Karpas-422 (cell line): ENCODE measurements around the gene HLA-G. TPM values are rescaled to one million over a fixed set of nuclear protein-coding genes. Genes with fewer than 3 reads are reported as not detected.

Experiments used
- DNase-seq: peaks from one replicate; pipeline ENCODE4 v3.0.0-alpha.2; 2015
- H2AFZ ChIP-seq: fragments of 200-600 bp; sonication (generic); 2 replicates; pipeline ENCODE4 v1.6.1; 2014; ENCODE audit warnings: antibody characterized with exemption, low read length, mixed read lengths
- H3K27ac ChIP-seq: fragments of 200-600 bp; sonication (generic); 2 replicates; pipeline ENCODE4 v1.5.1; 2014; ENCODE audit warnings: mild to moderate bottlenecking, low read length, moderate library complexity
- H3K27me3 ChIP-seq: fragments of 200-600 bp; sonication (generic); 2 replicates; pipeline ENCODE4 v1.6.1; 2014; ENCODE audit warnings: low read length, mixed read lengths
- H3K36me3 ChIP-seq: fragments of 200-600 bp; sonication (generic); 2 replicates; pipeline ENCODE4 v1.6.1; 2014; ENCODE audit warnings: low read length, mixed read lengths; ENCODE audit not compliant: insufficient read depth
- H3K4me1 ChIP-seq: fragments of 200-600 bp; sonication (generic); 2 replicates; pipeline ENCODE4 v1.6.1; 2014; ENCODE audit warnings: mild to moderate bottlenecking, low read length, mixed read lengths
- H3K4me2 ChIP-seq: fragments of 200-600 bp; sonication (generic); 2 replicates; pipeline ENCODE4 v1.6.1; 2014; ENCODE audit warnings: low read length, low read depth, mild to moderate bottlenecking; ENCODE audit not compliant: poor library complexity, severe bottlenecking
- H3K4me3 ChIP-seq: fragments of 200-600 bp; sonication (generic); 2 replicates; pipeline ENCODE4 v1.5.1; 2014; ENCODE audit warnings: mild to moderate bottlenecking, antibody characterized with exemption, low read length, mixed read lengths
- H3K79me2 ChIP-seq: fragments of 200-600 bp; sonication (generic); 2 replicates; pipeline ENCODE4 v1.6.1; 2014; ENCODE audit warnings: mild to moderate bottlenecking, low read length, mixed read lengths
- H3K9ac ChIP-seq: fragments of 200-600 bp; sonication (generic); 2 replicates; pipeline ENCODE4 v1.6.0; 2014; ENCODE audit warnings: low read length
- H3K9me2 ChIP-seq: fragments of 200-600 bp; sonication (generic), shearing (Covaris generic); replicated peaks from 2 replicates; pipeline ENCODE4 v1.6.0; 2014; ENCODE audit warnings: mild to moderate bottlenecking, low read length, moderate library complexity; ENCODE audit not compliant: insufficient read depth
- H3K9me3 ChIP-seq: fragments of 300-700, 200-600 bp; sonication (generic); 2 replicates; pipeline ENCODE4 v1.6.1; 2014; ENCODE audit warnings: low read length, mixed read lengths
- H4K20me1 ChIP-seq: fragments of 200-600 bp; sonication (generic); 2 replicates; pipeline ENCODE4 v1.6.1; 2014; ENCODE audit warnings: mild to moderate bottlenecking, antibody characterized with exemption, low read length, low read depth; ENCODE audit not compliant: insufficient read depth
- total RNA-seq: library from RNA; depleted of rRNA; stranded (reverse); fragments of >200 nt; shearing (Covaris generic); gene quantifications from 2 replicates; pipeline ENCODE4 v1.2.3, GENCODE V29; 2014; ENCODE audit warnings: low replicate concordance

HLA-G gene
- total RNA-seq, 1 experiment from 2014 or later = not detected

- H3K4me1 ChIP-seq = no peaks in the 10 kb centered on the region
- no peaks in the 10 kb centered on the region for H3K36me3 ChIP-seq
- no peaks in the 10 kb centered on the region for H3K27me3 ChIP-seq
- no peak overlapping the region for H3K27ac ChIP-seq
- no peak overlapping the region for H2AFZ ChIP-seq
- H3K9me3 ChIP-seq = no peaks in the 10 kb centered on the region
- H3K79me2 ChIP-seq = no peaks in the 10 kb centered on the region
- no peaks in the 10 kb centered on the region for H4K20me1 ChIP-seq
- DNase-seq = no peak
- no peak overlapping the region for H3K9ac ChIP-seq
- no peaks in the 10 kb centered on the region for H3K9me2 ChIP-seq
- H3K4me2 ChIP-seq = no peak overlapping the region
- no peak overlapping the region for H3K4me3 ChIP-seq
These were observed 17.9 kb downstream of the HLA-G start for GRCh38 chr6:29845405-29846006.

GRCh38 chr6:29847871-29848630 is 20.4 kb downstream of the HLA-G start:
- Histone ChIP-seq H3K4me3 (no peak overlapping the region), H3K9me3 (no peaks in the 10 kb centered on the region), H3K27ac (no peak overlapping the region), H3K4me1 (no peaks in the 10 kb centered on the region), H2AFZ (no peak overlapping the region), H3K9me2 (no peaks in the 10 kb centered on the region), H3K79me2 (no peaks in the 10 kb centered on the region), H4K20me1 (no peaks in the 10 kb centered on the region), H3K36me3 (no peaks in the 10 kb centered on the region), H3K9ac (no peak overlapping the region), H3K27me3 (no peaks in the 10 kb centered on the region), H3K4me2 (no peak overlapping the region)
- DNase-seq = peak; percentile 82

- Histone ChIP-seq H3K27me3 (no peaks in the 10 kb centered on the region), H3K27ac (no peak overlapping the region), H3K9ac (no peak overlapping the region), H3K79me2 (no peaks in the 10 kb centered on the region), H3K9me2 (no peaks in the 10 kb centered on the region), H4K20me1 (no peaks in the 10 kb centered on the region), H3K4me1 (no peaks in the 10 kb centered on the region), H3K36me3 (no peaks in the 10 kb centered on the region), H2AFZ (no peak overlapping the region), H3K4me3 (no peak overlapping the region), H3K4me2 (no peak overlapping the region), H3K9me3 (no peaks in the 10 kb centered on the region)
- no peak for DNase-seq
These were observed 22.5 kb downstream of the HLA-G start for GRCh38 chr6:29850011-29850553.

GRCh38 chr6:29851190-29851589 is 23.6 kb downstream of the HLA-G start:
- Histone ChIP-seq H3K9me3 (no peaks in the 10 kb centered on the region), H3K4me1 (peaks cover 3% of the 10 kb centered on the region; the same call in 1 of the 2 replicates), H3K4me3 (no peak overlapping the region), H3K27me3 (no peaks in the 10 kb centered on the region), H3K27ac (no peak overlapping the region), H2AFZ (no peak overlapping the region), H3K4me2 (no peak overlapping the region), H3K9ac (no peak overlapping the region), H3K36me3 (no peaks in the 10 kb centered on the region), H3K9me2 (no peaks in the 10 kb centered on the region), H3K79me2 (no peaks in the 10 kb centered on the region), H4K20me1 (no peaks in the 10 kb centered on the region)
- no peak for DNase-seq

GRCh38 chr6:29853245-29853644 is 25.6 kb downstream of the HLA-G start:
- Histone ChIP-seq H3K9me3 (no peaks in the 10 kb centered on the region), H3K27me3 (no peaks in the 10 kb centered on the region), H3K79me2 (no peaks in the 10 kb centered on the region), H3K27ac (no peak overlapping the region), H2AFZ (no peak overlapping the region), H3K9ac (no peak overlapping the region), H4K20me1 (no peaks in the 10 kb centered on the region), H3K4me2 (no peak overlapping the region), H3K4me3 (no peak overlapping the region), H3K36me3 (no peaks in the 10 kb centered on the region), H3K4me1 (peaks cover 3% of the 10 kb centered on the region; the same call in 1 of the 2 replicates), H3K9me2 (no peaks in the 10 kb centered on the region)
- no peak for DNase-seq

DNA sequence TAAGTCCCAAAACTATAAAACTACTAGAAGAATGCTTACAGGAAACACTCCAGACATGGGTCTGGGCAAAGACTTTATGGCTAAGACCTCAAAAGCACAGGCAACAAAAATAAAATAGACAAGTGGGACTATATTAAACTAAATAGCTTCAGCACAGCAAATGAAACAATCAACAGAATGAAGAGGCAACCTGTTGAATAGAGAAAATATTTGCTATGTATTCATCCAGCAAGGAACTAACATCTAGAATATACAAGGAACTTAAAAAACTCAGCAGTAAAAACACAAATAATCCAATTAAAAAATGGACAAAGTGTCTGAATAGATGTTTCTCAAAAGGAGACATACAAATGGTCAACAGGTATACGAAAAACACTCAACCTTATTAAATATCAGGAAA is 30.4 kb downstream of the HLA-G start:
- Histone ChIP-seq H3K9me2 (no peaks in the 10 kb centered on the region), H3K27me3 (no peaks in the 10 kb centered on the region), H3K36me3 (no peaks in the 10 kb centered on the region), H2AFZ (no peak overlapping the region), H3K4me1 (peaks cover 3% of the 10 kb centered on the region; the same call in 1 of the 2 replicates), H3K27ac (no peak overlapping the region), H3K79me2 (no peaks in the 10 kb centered on the region), H3K4me3 (no peak overlapping the region), H3K4me2 (no peak overlapping the region), H4K20me1 (no peaks in the 10 kb centered on the region), H3K9ac (no peak overlapping the region), H3K9me3 (no peaks in the 10 kb centered on the region)
- no peak for DNase-seq

DNA sequence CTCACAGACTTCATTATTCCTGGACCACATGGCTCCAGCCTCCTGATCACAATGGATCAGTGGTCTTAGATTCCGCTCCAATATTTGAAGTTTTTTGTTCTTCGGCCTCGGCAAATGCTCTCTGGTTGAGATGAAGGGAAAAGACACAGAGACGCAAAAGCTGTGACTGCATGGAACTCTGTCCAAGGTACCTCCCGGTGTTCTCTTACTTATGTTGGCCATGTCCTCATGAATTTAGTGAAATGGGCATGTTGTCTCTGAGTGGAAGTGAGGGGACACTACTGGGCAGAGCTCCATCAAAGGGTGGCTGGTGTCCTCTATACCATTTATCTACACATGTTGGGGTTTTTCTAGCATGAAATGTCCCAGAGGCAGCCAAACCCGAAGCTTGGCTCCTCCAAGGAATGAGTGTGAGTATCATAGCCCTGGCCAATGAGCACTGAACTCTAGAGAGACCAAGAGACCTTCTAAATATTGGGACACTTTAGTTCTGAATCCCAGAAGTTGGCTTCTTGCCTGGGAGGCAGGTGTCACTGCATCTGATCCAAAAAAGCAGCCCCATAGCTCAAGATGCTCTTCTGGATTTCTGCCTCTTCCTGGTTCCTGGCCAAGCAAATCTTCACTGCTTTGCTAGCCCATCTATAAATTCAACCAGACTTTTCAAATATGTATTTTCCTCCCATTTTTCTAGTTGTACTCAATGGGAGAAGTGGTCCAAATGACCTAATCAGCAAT is 34.1 kb downstream of the HLA-G start:
- H2AFZ ChIP-seq = no peak overlapping the region
- H3K27me3 ChIP-seq = no peaks in the 10 kb centered on the region
- no peaks in the 10 kb centered on the region for H3K9me2 ChIP-seq
- H3K27ac ChIP-seq = no peak overlapping the region
- H3K4me2 ChIP-seq = no peak overlapping the region
- H4K20me1 ChIP-seq = no peaks in the 10 kb centered on the region
- no peaks in the 10 kb centered on the region for H3K79me2 ChIP-seq
- H3K4me3 ChIP-seq = no peak overlapping the region
- no peak overlapping the region for H3K9ac ChIP-seq
- H3K9me3 ChIP-seq = no peaks in the 10 kb centered on the region
- H3K36me3 ChIP-seq = no peaks in the 10 kb centered on the region
- DNase-seq = no peak
- no peaks in the 10 kb centered on the region for H3K4me1 ChIP-seq
